NCI-H510A (cell line): ENCODE data around the gene ATP8B4.
"Not testable (repeated sequence)": the region's sequence is repeated elsewhere in the genome, so short reads cannot be mapped to it uniquely, and the experiment has no call there.

Experiments
- DNase-seq: peaks from one replicate; lab custom pipeline; 2025; lab: John Stamatoyannopoulos, UW

Gene ATP8B4, protein sequence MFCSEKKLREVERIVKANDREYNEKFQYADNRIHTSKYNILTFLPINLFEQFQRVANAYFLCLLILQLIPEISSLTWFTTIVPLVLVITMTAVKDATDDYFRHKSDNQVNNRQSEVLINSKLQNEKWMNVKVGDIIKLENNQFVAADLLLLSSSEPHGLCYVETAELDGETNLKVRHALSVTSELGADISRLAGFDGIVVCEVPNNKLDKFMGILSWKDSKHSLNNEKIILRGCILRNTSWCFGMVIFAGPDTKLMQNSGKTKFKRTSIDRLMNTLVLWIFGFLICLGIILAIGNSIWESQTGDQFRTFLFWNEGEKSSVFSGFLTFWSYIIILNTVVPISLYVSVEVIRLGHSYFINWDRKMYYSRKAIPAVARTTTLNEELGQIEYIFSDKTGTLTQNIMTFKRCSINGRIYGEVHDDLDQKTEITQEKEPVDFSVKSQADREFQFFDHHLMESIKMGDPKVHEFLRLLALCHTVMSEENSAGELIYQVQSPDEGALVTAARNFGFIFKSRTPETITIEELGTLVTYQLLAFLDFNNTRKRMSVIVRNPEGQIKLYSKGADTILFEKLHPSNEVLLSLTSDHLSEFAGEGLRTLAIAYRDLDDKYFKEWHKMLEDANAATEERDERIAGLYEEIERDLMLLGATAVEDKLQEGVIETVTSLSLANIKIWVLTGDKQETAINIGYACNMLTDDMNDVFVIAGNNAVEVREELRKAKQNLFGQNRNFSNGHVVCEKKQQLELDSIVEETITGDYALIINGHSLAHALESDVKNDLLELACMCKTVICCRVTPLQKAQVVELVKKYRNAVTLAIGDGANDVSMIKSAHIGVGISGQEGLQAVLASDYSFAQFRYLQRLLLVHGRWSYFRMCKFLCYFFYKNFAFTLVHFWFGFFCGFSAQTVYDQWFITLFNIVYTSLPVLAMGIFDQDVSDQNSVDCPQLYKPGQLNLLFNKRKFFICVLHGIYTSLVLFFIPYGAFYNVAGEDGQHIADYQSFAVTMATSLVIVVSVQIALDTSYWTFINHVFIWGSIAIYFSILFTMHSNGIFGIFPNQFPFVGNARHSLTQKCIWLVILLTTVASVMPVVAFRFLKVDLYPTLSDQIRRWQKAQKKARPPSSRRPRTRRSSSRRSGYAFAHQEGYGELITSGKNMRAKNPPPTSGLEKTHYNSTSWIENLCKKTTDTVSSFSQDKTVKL

GRCh38 chr15:50119063-50120040 is at the start of gene ATP8B4:
Gene ATP8B4, minus strand, starts transcription at chr15:50119233. Its CDS starts 12,267 bp downstream, at chr15:50106966.
- no peak for DNase-seq

DNA sequence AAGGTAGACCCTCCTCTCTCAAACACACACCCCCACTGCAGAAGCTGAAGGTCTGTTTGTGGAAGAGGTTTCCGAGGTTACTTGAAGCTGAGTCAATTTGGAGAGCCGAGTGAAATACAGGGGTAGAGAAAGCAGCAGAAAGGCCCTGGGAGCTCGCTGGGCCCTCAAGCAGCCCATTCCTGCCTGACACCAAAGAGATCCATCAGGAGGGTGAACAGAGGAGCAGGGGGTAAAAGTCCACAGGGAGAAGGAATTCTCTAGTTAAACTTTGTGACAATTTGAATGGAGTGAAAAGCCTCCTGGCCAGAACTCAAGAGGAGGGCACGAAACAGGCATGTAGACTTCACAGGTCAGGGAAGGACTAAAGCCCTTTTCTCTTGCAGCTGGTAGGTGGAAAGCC is 49.3 kb upstream of the ATP8B4 start:
- no peak for DNase-seq

DNA sequence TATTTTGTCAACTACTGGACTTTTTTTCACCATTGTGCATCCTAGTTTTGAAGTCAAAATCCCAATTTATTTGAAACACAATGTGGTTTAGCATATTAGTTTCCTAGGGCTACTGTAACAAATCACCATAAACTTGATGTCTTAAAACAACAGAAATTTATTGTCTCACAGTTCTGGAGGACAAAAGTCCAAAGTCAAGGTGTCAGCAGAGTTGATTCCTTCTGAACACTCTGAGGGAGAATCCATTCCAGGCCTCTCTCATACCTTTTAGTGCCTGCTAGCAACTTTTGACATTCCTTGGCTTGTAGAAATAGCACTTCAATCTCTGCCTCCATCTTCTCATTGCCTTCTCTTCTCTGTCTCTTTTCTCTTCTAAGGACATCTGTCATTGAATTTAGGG is 48.1 kb upstream of the ATP8B4 start:
- no peak for DNase-seq

DNA sequence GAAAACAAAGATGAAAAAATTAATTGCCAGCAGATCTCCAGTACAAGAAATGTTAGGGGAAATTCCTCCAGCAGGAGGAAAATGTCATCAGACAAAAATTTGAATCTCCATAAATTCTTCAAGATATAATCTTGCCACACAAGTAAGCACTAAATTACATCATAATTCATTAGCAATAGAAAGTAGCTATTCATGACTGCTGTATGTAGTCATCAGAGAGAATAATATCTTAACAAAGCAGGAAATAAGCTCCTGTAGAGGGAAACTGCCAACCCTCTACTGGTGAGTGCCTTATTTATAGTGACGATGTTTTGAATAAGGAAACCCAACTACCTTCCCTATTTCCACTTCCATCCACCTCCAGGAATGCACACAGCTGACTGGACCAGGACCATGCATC is 47.2 kb upstream of the ATP8B4 start:
- no peak for DNase-seq

DNA sequence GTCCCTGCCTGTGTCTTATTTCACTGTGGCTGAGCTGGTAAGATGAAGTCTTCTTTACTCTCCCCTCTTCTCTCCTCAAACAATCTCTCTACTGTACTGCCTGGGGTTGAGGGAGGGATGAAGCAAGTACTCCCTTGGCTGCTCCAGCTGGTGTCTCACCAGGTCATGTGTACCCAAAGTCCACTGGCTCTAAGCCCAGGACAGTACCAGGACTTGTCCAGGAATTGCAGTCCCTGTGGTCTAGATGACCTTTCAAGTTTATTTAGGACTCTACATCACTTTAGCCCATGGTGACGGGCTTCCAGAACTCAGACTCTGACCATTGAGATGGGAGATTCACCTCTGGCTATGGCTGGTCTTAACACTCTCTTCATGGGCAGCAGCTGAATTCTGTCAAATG is 45.4 kb upstream of the ATP8B4 start:
- DNase-seq: no peak

GRCh38 chr15:50163719-50164410 is 44.8 kb upstream of the ATP8B4 start:
- no peak for DNase-seq

DNA sequence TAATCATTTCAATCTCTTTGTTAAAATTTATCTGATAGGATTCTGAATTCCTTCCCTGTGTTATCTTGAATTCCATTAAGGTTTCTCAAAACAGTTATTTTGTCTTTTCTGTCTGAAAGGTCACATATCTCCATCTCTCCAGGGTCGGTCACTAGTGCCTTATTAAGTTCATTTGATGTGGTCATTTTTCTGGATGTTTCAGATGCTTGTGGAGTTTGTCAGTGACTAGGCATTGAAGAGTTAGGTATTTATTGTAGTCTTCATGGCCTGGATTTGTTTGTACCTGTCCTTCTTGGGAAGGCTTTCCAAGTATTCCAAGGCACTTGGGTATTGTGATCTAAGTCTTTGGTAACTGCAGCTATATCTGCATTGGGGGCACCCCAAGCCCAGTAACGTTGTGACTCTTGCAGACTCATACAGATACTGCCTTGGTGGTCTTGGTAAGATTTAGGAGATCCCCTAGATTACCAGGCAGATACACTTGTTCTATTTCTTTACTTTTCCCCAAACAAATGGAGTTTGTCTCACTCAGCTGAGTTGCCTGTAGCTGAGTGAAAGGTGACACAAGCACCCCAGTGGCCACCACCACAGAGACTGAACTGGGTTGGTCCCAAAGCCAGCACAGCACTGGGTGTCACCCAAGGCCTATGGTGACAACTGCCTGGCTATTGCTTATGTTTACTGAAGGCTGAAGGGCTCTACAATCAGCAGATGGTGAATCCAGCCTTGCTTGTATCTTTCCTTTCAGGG is 44.1 kb upstream of the ATP8B4 start:
- DNase-seq: no peak

DNA sequence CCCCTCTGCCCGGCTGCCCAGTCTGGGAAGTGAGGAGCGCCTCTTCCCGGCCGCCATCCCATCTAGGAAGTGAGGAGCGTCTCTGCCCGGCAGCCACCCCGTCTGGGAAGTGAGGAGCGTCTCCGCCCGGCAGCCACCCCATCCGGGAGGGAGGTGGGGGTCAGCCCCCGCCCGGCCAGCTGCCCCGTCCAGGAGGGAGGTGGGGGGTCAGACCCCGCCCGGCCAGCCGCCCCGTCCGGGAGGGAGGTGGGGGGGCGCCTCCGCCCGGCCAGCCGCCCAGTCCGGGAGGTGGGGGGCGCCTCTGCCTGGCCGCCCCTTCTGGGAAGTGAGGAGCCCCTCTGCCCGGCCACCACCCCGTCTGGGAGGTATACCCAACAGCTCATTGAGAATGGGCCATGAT is 39.2 kb upstream of the ATP8B4 start:
- DNase-seq: not testable (repeated sequence)

DNA sequence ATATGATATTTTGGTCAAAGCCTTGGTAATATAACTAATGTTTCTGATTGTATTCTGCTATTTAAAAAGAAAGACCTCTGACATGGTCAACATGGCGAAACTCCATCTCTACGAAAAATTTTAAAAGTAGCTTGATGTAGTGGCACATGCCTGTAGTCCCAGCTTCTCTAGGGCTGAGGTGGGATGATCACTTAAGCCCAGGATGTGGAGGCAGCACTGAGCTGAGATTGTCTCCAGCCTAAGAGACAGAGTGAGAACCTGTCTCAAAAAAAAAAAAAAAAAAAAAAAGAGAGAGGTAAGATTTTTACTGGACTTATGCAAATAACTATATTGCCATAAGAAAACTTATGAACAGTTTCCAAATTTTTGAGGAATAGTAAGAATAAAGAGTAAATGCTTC is 32.4 kb upstream of the ATP8B4 start:
- DNase-seq: no peak

GRCh38 chr15:50150851-50151250 is 31.8 kb upstream of the ATP8B4 start:
- no peak for DNase-seq

GRCh38 chr15:50150349-50150748 is 31.3 kb upstream of the ATP8B4 start:
- DNase-seq: no peak

DNA sequence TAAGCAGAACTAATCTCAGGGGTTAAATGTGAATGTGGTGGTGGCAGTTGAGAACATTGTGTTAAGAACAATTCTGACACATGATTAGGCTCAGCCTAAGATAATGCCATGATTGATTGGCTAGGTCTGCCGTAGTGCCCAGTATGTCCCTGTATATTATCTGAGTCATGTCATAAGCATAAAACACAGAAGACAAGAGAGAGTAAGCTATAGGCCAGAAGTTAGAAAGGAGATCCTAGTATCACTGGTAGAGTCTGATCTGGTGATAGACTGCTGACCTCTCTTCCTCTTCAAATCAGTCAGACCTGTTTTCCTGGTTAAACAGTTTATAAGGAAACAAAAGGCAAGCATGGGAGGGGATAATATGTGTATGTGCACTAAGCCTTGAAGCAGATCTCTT is 30.1 kb upstream of the ATP8B4 start:
- no peak for DNase-seq

DNA sequence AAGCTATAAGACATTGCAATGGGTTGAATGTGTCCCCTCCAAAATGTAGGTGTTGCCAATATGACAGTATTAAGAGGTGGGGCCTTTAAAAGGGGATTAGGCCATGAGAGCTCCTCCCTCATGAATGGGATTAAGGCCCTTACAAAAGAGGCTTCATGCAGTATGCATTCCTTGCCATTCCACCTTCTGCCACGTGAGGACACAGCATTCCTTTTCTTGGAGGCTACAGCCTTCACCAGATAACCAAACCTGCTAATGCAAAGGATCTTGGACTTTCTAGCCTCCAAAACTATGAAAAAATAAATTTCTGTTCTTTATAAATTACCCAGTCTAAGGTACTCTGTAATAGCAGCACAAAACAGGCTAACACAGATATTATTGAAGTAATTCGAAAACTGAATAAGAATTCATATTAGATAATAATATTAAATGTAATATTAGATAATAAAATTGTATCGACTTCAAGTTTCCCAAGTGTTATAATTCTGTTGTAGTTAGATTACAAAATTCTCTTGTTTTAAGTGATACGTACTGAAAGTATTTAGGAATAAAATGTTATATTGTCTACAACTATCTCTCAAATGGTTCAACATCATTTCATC is 29.4 kb upstream of the ATP8B4 start:
- no peak for DNase-seq

DNA sequence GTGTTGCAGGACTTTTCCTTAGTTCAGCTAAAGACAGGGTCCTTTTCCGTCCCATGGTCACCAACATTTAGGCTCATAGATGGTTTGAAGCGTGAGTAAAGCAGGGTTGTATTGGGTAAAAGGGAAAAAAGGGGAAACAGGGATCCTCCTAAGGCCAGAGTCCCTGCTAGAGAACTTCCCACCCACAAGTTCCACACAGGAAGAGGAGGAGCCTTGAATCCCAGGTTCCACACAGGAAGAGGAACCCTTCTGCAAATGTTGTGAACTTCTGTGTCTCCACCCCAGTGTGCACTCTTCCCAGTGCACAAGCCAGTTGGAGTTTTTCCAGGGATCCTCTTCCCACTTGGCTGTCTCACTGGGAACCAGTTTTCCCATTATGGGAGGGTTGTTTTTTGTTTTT is 27.6 kb upstream of the ATP8B4 start:
- DNase-seq: no peak

DNA sequence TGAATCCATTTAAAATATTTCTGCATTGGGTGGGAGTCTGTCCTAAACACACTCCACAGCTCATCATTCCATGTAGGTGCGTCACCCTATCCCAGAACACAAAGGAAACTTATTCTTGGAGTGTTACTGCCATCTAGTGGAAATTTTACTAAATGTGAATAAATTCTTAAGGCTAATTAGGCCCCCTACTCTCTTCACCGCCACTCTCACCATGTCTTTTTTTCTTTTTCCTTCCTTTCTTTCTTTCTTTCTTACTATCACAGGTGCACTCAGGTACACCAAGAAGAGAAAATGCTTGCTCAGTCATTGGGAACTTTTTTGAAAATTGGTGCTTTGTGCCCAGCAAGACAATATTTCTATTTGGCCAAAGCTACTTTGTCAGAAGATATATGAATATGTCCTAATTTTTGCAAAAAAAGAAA is 26.4 kb upstream of the ATP8B4 start:
- DNase-seq: no peak

- no peak for DNase-seq
Measured at GRCh38 chr15:50144341-50145120, 25.5 kb upstream of the ATP8B4 start.

DNA sequence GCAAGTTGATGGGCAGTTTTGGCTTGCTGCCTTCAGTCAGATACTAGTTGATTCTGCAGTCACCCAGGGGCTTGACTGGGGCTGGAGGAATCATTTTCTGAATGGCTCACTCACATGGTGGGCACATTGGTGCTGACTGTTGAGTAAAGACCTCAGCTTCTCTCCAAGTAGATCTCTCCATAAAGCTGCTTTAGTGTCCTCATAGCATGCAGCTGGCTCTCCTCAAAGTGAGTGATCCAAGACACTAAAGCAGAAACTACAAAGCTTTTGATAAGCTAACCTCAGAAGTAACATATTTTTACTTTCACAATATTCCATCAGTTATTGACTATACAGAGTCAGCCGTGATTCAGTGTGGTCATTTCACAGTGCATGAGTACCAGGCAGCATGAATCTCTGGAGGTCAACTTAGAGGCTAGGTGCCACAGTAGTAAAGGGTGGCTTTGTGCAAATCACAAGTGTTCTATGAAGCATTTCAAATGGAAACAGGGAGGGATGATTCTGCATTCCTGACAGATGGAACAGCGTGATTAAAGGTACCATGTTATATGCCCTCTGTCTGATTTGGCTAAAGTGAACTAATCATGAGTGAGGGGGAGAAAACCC is 24.3 kb upstream of the ATP8B4 start:
- DNase-seq: no peak

- DNase-seq: no peak
Measured at GRCh38 chr15:50141856-50142255, 22.8 kb upstream of the ATP8B4 start.
